Hematopoietic multipotent progenitor cell treated with erythropoietin and hydrocortisone succinate and interleukin-3 and kit ligand, for 4 days (in vitro differentiated cells): Measurements from ENCODE around the gene DNM3.
"Not testable (repeated sequence)": the region's sequence is repeated elsewhere in the genome, so short reads cannot be mapped to it uniquely, and the experiment has no call there.

Experiments used
- DNase-seq: peaks from one replicate; pipeline ENCODE4 v3.0.0-alpha.2; 2015

The DNM3 gene

GRCh38 chr1:172345077-172345476, 503.8 kb downstream of the DNM3 start:
- no peak for DNase-seq

DNA sequence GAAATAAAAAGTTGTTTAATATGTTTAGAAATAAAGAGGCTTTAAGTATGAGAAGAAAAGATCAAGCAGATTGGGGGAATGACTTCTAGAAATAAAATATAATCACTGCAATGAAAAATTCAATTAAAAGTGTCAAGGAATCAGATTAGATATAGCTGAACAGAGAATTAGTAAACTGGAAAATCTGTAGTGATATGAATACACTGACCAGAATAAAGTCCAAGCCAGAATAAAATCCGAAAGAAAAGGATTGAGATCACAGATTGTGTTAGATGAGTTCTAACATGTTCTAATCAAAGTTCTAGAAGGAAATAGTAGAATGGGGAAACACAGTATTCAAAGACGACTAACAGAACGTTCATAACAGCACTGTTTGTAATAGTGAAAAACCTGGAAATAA, 506.1 kb downstream of the DNM3 start:
- DNase-seq = no peak

DNA sequence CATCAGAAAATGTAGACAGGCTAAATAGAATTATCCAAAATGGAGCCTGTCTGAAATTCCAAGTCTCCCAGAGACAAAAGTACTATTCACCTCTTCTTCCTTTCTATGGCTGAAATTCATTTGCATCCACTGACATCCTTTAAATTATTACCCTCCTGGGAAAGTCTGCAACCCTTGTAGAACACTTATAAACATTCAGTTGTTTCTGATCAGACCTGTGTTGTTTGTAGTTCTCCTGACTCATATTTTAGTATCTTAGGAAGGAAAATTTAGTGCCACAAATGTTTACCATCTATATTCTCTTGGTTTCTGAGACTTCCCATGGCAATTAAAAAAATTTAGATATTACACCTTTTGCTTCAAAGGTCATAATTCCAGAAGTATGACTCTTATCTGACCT, 509.6 kb downstream of the DNM3 start:
- no peak for DNase-seq

DNA sequence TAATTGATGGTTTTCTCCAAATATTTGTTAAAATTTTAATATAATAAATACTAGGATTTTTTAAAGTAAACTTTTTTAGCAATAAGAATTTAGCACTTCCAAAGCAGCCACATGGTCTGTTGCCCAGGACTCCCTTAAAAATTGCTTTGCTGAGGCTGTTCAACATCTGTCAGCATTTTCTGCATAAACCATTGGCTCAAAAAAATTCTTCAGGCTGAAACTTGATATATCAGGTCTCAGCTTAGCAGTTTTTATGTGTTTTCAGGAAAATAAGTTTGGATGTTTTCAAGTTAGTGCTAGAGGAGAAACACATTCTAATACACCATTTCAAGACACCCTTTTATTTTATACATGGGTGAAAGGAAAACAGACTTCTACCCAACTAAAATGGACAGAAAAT, 510.0 kb downstream of the DNM3 start:
- no peak for DNase-seq

DNA sequence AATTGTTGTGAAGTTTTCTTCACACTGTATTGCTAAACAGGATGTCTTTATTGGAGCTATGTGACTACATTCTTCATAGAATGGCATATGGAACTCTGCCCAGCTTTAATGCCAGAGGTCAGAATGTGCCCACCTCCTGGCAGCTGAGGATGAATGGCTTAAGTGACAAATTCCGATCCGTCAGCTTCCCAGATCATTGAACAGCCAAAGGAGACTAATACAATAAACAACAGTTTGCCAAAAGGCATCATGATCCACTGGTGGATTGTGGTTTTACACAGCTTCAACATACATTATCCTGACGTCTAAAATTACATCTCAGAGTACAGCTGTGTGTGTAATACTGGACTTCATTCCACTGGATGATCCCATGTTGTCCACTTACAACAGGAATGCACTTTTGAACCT, 510.5 kb downstream of the DNM3 start:
- DNase-seq = no peak

DNA sequence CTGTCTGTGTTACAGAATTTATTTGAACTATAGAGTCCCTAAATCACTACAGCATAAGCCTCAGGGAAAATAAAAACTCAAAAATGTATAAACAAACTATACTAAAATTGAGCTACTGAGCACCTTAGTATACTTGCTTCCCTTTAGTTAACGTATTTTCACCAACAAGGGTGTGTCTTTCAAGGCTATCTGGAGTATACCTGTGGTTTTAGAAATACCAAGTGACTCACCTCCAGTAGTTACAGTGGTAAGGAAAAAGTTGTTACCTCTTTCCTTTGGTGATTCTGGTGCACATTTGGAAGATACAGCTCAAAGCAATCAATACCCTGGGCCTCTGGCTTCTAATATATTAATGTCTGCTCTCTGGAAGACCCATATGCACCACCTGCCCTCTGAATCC, 511.1 kb downstream of the DNM3 start:
- DNase-seq = no peak

GRCh38 chr1:172354291-172355274, 513.3 kb downstream of the DNM3 start:
- DNase-seq = no peak

DNA sequence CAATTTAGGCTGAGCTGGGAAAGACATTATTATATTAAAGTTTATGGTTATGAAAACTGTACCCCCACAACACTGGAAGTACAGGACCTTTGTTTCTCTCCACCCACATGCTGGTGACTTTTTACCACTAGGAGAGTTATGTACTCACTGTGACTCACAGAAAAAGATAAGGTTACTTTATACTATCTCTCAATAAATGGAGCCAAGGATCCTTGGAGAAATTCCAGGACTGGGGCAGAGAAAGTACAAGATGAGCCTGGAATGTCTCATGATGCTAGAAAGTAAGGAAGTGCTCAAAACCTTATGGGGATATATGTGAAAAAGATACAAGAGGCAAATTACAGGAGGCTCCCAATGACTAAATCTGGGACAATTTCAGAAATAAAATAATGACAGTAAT, 515.3 kb downstream of the DNM3 start:
- DNase-seq = no peak

GRCh38 chr1:172357753-172358385, 516.6 kb downstream of the DNM3 start:
- no peak for DNase-seq

- peak; percentile 29 for DNase-seq
Measured at GRCh38 chr1:172359491-172359999, 518.2 kb downstream of the DNM3 start.

GRCh38 chr1:172360511-172360910, 519.2 kb downstream of the DNM3 start:
- DNase-seq = no peak

- DNase-seq = no peak
Measured at GRCh38 chr1:172360985-172361384, 519.7 kb downstream of the DNM3 start.

DNA sequence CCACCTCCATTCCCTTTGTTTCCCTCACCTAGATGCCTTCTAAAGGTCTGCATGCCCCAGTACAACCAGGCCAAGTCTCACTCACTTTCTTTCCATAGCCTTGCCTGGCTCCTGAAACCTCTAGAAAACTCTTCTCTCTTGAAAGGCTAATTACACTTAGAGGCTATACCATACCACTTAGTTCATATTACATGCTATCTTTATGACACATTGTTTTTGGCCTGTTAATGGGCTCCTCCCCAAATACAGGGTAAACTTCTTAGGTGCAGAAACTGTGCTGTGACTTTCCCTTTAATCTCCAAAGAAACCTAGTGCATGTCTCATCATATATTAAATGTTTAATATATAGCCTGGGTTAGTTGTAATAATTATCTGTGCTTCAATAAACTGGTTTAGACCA, 522.6 kb downstream of the DNM3 start:
- no peak for DNase-seq

- not testable (repeated sequence) for DNase-seq
Measured at GRCh38 chr1:172371646-172372045, 530.3 kb downstream of the DNM3 start.

DNA sequence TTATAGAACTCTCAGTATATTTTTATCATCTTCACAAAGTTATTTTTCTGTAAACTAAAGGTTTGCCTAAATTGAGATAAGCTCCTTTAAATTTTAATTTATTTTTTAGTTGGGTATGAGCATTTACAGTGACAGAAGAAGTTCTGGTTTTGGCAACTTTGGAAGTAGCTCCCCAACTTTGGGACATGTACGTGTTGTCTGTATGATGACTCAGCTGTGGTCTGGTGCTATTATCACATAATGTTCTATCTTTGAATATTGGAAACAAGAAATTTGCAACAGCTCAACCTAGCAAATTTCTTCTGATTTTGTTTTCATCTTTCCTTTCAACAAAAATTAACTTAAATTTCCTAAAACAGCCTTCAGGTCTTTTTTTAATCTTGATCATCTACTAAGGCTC, 532.6 kb downstream of the DNM3 start:
- DNase-seq = peak; percentile 25

DNA sequence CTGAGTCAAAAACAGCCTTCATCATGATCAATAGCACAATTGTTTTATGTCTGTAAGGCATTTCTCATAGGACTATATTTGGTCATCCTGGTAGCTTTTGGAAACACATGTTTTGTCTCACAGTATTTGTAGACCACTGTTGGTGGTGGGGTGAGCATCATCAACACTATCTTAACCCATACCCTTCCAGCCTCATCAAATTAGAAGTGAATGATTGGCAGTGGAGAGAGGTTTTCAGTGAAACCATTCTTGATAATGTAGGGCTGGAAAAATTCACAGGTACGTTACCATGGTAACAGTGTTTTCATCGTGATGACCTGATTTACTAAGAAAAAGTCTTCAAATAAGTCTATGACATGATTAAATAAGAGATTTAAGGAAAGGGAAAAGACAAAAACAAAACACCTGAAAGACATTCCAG, 533.9 kb downstream of the DNM3 start:
- no peak for DNase-seq

DNA sequence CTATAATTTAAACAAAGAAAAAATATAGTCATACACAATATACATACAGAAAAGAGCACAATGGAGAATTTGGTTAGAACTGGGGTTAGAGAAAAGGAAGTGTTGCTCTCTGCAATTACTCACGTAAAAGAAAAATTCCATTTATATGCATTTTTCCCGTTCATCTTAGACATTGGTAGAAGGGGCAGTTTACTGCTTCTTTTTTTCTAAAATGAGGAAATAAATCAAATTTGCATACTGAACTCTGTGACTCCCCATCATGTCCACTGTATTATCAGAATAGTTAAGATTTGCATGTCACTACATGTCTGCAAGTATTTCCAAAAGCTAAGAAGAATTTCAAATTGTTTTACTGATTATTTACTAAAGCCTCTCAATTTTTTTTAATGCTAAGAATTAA, 535.1 kb downstream of the DNM3 start:
- peak; percentile 6 for DNase-seq

DNA sequence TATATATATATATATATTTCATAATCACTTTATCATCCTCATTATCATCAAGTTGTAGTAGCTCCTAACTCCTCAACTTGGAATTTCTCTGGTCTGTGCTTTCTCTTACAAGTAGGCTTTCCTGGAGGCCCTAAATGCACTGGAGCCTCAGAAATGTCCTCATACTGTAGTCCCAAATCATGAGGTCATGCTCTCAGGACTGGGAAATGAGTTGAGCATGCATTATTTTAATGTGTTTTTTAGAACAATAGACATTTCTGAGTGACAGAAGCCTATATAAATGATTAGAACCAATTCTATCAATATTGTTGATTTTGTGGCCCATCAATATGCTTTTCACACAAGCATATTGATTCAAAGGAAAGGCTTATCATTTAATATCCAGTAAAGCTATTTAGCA, 536.3 kb downstream of the DNM3 start:
- DNase-seq = no peak

GRCh38 chr1:172378109-172378760, 536.9 kb downstream of the DNM3 start:
- no peak for DNase-seq

GRCh38 chr1:172380441-172381244, 539.3 kb downstream of the DNM3 start:
- DNase-seq = peak; percentile 58

DNA sequence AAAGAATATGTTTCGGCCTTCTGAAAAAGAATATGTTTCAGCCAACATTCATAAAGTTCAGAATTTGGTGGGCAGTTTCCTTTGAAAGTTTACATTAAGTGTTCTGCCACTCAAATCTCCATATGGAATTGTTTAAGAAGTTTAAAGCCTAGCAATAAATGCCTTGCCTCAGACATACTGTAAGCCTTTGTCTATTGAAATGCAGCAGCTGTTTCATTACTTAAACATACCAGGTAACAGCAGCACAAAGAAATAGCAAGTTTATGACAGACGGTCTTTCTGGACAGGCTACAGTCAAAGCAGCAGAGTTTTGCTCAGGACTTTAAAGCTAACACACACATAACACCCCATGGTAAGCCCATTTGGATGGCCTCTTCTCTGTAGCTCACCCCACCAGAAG, 540.6 kb downstream of the DNM3 start:
- DNase-seq = no peak

- DNase-seq = no peak
Measured at GRCh38 chr1:172382406-172382805, 541.1 kb downstream of the DNM3 start.

DNA sequence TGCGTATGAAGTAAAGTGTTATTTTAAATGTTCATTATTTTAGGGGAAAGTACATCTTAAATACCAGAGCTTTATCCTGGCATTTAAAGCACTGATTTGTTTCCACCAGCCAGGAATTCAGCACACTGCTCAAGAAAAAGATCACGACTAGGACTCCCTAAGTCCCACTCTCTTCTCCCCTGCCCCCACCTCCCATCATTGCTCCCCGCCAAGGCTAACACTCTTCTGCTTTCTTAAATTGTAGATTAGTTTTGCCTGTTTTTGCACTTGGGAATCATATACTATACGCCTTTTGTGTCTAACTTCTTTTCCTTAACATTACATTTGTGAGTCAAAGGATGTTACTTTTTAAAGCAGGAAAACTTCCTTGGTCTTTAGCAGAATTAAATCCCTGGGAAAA, 541.7 kb downstream of the DNM3 start:
- no peak for DNase-seq
